Sigmoid colon (tissue), 4 donors: ENCODE data around the gene PRKACG.

ENCODE experiments used
- POLR2AphosphoS5 ChIP-seq, 4 donors: sonication (generic); formaldehyde crosslinking; IDR thresholded peaks; one replicate each; pipeline ENCODE4 v1.6.1; 2017; ENCODE audit warnings: antibody characterized with exemption in 4 of 4
- TF ChIP-seq, protein P1 (sequence below), 4 experiments: fragments of 450-650 bp in 3 of 4; fragments of 200-600 bp in 1 of 4; IDR thresholded peaks; one replicate each; pipeline ENCODE4 v1.5.1; 2016 to 2019; ENCODE audit warnings: antibody characterized with exemption in 4 of 4, mild to moderate bottlenecking in 3 of 4, moderate library complexity in 2 of 4

DNA sequence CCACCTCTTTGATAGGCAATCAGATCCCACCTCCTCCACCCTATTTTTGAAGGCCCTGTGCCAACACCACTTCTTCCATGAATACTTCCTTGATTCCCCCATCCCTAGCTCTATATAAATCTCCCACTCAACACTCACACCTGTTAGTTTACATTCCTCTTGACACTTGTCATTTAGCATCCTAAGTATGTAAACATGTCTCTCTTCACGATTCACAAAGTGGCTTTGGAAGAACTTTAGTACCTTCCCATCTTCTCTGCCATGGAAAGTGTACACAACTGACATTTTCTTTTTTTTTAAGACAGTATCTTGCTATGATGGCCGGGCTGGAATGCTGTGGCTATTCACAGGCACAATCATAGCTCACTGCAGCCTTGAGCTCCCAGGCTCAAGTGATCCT, 20.2 kb upstream of the PRKACG start:
- TF ChIP-seq, protein P1, sequence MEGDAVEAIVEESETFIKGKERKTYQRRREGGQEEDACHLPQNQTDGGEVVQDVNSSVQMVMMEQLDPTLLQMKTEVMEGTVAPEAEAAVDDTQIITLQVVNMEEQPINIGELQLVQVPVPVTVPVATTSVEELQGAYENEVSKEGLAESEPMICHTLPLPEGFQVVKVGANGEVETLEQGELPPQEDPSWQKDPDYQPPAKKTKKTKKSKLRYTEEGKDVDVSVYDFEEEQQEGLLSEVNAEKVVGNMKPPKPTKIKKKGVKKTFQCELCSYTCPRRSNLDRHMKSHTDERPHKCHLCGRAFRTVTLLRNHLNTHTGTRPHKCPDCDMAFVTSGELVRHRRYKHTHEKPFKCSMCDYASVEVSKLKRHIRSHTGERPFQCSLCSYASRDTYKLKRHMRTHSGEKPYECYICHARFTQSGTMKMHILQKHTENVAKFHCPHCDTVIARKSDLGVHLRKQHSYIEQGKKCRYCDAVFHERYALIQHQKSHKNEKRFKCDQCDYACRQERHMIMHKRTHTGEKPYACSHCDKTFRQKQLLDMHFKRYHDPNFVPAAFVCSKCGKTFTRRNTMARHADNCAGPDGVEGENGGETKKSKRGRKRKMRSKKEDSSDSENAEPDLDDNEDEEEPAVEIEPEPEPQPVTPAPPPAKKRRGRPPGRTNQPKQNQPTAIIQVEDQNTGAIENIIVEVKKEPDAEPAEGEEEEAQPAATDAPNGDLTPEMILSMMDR (IDR thresholded peaks at IDR 0.05) = no peak
- TF ChIP-seq POLR2AphosphoS5 (IDR thresholded peaks at IDR 0.05) = no peak
